Endothelial cell (in vitro differentiated cells): ENCODE measurements around the gene TMED10. TPM values are rescaled to one million over a fixed set of nuclear protein-coding genes. Genes with fewer than 3 reads are reported as not detected.

Source experiments
- DNase-seq: peaks from one replicate; pipeline ENCODE4 v3.0.0; 2021; ENCODE audit warnings: low spot score
- H3K27ac Mint-ChIP-seq: one replicate; pipeline ENCODE4 v1.8.0; 2021; ENCODE audit warnings: mixed read lengths, inconsistent platforms; ENCODE audit not compliant: unreplicated experiment
- H3K27me3 Mint-ChIP-seq: one replicate; pipeline ENCODE4 v1.8.0; 2021; ENCODE audit warnings: mild to moderate bottlenecking, moderate library complexity, mixed read lengths, inconsistent platforms; ENCODE audit not compliant: unreplicated experiment
- H3K36me3 Mint-ChIP-seq: one replicate; pipeline ENCODE4 v1.8.0; 2021; ENCODE audit warnings: mild to moderate bottlenecking, low read depth, mixed read lengths, inconsistent platforms; ENCODE audit not compliant: unreplicated experiment
- H3K4me1 Mint-ChIP-seq: one replicate; pipeline ENCODE4 v1.8.0; 2021; ENCODE audit warnings: mild to moderate bottlenecking, mixed read lengths, inconsistent platforms; ENCODE audit not compliant: unreplicated experiment
- H3K4me3 Mint-ChIP-seq: one replicate; pipeline ENCODE4 v1.8.0; 2021; ENCODE audit warnings: mild to moderate bottlenecking, mixed read lengths, inconsistent platforms; ENCODE audit not compliant: unreplicated experiment
- H3K9me3 Mint-ChIP-seq: one replicate; pipeline ENCODE4 v1.8.0; 2021; ENCODE audit warnings: mixed read lengths, inconsistent platforms; ENCODE audit not compliant: unreplicated experiment
- total RNA-seq: library from RNA; stranded (reverse); fragmentation: NEBNext Ultra II Directional; extraction: Animal tissue kit (Norgen Biotek cat#: 25700); gene quantifications from one replicate; pipeline ENCODE4 v1.2.1, GENCODE V29; 2021; ENCODE audit not compliant: unreplicated experiment
- TF ChIP-seq, protein P1 (sequence below): fragments of 200-600 bp; sonication (generic); IDR thresholded peaks from one replicate; pipeline ENCODE4 v1.5.0; 2021; ENCODE audit warnings: antibody characterized with exemption; ENCODE audit not compliant: unreplicated experiment

Gene TMED10
- total RNA-seq, 1 donor from 2014 or later, result 312 TPM

- peaks cover 20% of the 10 kb centered on the region for H3K4me1 Mint-ChIP-seq
- no peaks in the 10 kb centered on the region for H3K36me3 Mint-ChIP-seq
- no peak for DNase-seq
- no peak overlapping the region for H3K4me3 Mint-ChIP-seq
- no peaks in the 10 kb centered on the region for H3K27me3 Mint-ChIP-seq
- TF ChIP-seq, protein P1, sequence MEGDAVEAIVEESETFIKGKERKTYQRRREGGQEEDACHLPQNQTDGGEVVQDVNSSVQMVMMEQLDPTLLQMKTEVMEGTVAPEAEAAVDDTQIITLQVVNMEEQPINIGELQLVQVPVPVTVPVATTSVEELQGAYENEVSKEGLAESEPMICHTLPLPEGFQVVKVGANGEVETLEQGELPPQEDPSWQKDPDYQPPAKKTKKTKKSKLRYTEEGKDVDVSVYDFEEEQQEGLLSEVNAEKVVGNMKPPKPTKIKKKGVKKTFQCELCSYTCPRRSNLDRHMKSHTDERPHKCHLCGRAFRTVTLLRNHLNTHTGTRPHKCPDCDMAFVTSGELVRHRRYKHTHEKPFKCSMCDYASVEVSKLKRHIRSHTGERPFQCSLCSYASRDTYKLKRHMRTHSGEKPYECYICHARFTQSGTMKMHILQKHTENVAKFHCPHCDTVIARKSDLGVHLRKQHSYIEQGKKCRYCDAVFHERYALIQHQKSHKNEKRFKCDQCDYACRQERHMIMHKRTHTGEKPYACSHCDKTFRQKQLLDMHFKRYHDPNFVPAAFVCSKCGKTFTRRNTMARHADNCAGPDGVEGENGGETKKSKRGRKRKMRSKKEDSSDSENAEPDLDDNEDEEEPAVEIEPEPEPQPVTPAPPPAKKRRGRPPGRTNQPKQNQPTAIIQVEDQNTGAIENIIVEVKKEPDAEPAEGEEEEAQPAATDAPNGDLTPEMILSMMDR, result no peak
- H3K9me3 Mint-ChIP-seq, result no peaks in the 10 kb centered on the region
- no peak overlapping the region for H3K27ac Mint-ChIP-seq
These were observed 11.6 kb downstream of the TMED10 start for GRCh38 chr14:75164809-75165208.

GRCh38 chr14:75163677-75164076, 12.7 kb downstream of the TMED10 start:
- H3K4me1 Mint-ChIP-seq, result peaks cover 19% of the 10 kb centered on the region
- H3K27me3 Mint-ChIP-seq, result no peaks in the 10 kb centered on the region
- TF ChIP-seq, protein P1, result no peak
- H3K36me3 Mint-ChIP-seq, result no peaks in the 10 kb centered on the region
- H3K9me3 Mint-ChIP-seq, result no peaks in the 10 kb centered on the region
- DNase-seq, result no peak
- no peak overlapping the region for H3K27ac Mint-ChIP-seq
- H3K4me3 Mint-ChIP-seq, result no peak overlapping the region

GRCh38 chr14:75162631-75163030, 13.8 kb downstream of the TMED10 start:
- H3K27me3 Mint-ChIP-seq, result no peaks in the 10 kb centered on the region
- H3K27ac Mint-ChIP-seq, result no peak overlapping the region
- H3K4me3 Mint-ChIP-seq, result no peak overlapping the region

GRCh38 chr14:75158843-75159614, 17.4 kb downstream of the TMED10 start:
- no peak for DNase-seq
- H3K4me1 Mint-ChIP-seq, result no peaks in the 10 kb centered on the region
- no peaks in the 10 kb centered on the region for H3K36me3 Mint-ChIP-seq
- TF ChIP-seq, protein P1, result no peak
- H3K4me3 Mint-ChIP-seq, result no peak overlapping the region
- H3K9me3 Mint-ChIP-seq, result no peaks in the 10 kb centered on the region
- H3K27me3 Mint-ChIP-seq, result no peaks in the 10 kb centered on the region
- H3K27ac Mint-ChIP-seq, result no peak overlapping the region

More at GRCh38 chr14:75162631-75163030, 13.8 kb downstream of the TMED10 start:
- H3K9me3 Mint-ChIP-seq, result no peaks in the 10 kb centered on the region
- DNase-seq, result no peak
- TF ChIP-seq, protein P1, result no peak
- H3K36me3 Mint-ChIP-seq, result no peaks in the 10 kb centered on the region
- peaks cover 14% of the 10 kb centered on the region for H3K4me1 Mint-ChIP-seq

- Mint-ChIP-seq H3K36me3 (peaks cover 4% of the 10 kb centered on the region), H3K27me3 (no peaks in the 10 kb centered on the region), H3K27ac (no peak overlapping the region), H3K4me1 (peaks cover 3% of the 10 kb centered on the region), H3K9me3 (no peaks in the 10 kb centered on the region), H3K4me3 (no peak overlapping the region)
- TF ChIP-seq, protein P1, result no peak
- no peak for DNase-seq
These were observed 19.5 kb downstream of the TMED10 start for GRCh38 chr14:75156901-75157300.
